H1 (cell line): ENCODE measurements around the gene PTER. TPM values are rescaled to one million over a fixed set of nuclear protein-coding genes. Genes with fewer than 3 reads are reported as not detected.

Source experiments
- CTCF ChIA-PET: fragments of 300-600 bp; sonication (Branson Sonifier 250); formaldehyde crosslinking; loops from one replicate; lab custom pipeline; 2021; ENCODE audit not compliant: partially characterized antibody; lab: Charles Lee
- POLR2A ChIA-PET: fragments of 300-600 bp; sonication (Branson Sonifier 250); formaldehyde crosslinking; loops from one replicate; lab custom pipeline; 2021; ENCODE audit warnings: inconsistent platforms; ENCODE audit not compliant: partially characterized antibody; lab: Charles Lee
- DNase-seq, 2 experiments: peaks; one replicate each; pipeline versions ENCODE4 v3.0.0 to v3.0.0-alpha.2; 2010 to 2022; ENCODE audit warnings: low spot score in 2 of 2, low read depth in 1 of 2, mixed read lengths in 1 of 2
- FAIRE-seq: peaks from 2 replicates; lab custom pipeline; 2011; peaks lifted over from hg19 to GRCh38; lab: Jason Lieb, UNC
- H2AFZ ChIP-seq: 2 replicates; pipeline ENCODE4 v1.8.1; 2012; ENCODE audit warnings: low read length, inconsistent platforms
- H2AK5ac ChIP-seq: 2 replicates; pipeline ENCODE4 v1.6.1; 2013; ENCODE audit warnings: low read depth, low read length
- H2BK120ac ChIP-seq: replicated peaks from 2 replicates; pipeline ENCODE3; 2013; ENCODE audit warnings: low read depth, low read length, inconsistent platforms
- H2BK12ac ChIP-seq: 2 replicates; pipeline ENCODE4 v1.6.1; 2013; ENCODE audit warnings: low read depth, low read length
- H2BK15ac ChIP-seq: 2 replicates; pipeline ENCODE4 v1.6.1; 2013; ENCODE audit warnings: low read length
- H2BK20ac ChIP-seq: 2 replicates; pipeline ENCODE4 v1.6.1; 2013; ENCODE audit warnings: low read length
- H2BK5ac ChIP-seq: 2 replicates; pipeline ENCODE4 v1.6.1; 2013; ENCODE audit warnings: low read depth, low read length
- H3K14ac ChIP-seq: 2 replicates; pipeline ENCODE4 v1.6.1; 2013; ENCODE audit warnings: inconsistent platforms; ENCODE audit not compliant: insufficient read length
- H3K18ac ChIP-seq: 2 replicates; pipeline ENCODE4 v1.6.1; 2013; ENCODE audit warnings: low read length; ENCODE audit errors: extremely low read depth
- H3K23ac ChIP-seq: 2 replicates; pipeline ENCODE4 v1.6.1; 2013; ENCODE audit warnings: inconsistent platforms; ENCODE audit not compliant: insufficient read length
- H3K23me2 ChIP-seq: 2 replicates; pipeline ENCODE4 v1.6.1; 2013; ENCODE audit warnings: low read depth, low read length
- H3K27ac ChIP-seq: 2 replicates; pipeline ENCODE4 v1.6.1; 2011; ENCODE audit warnings: low read depth, low read length, inconsistent platforms
- H3K27me3 ChIP-seq, 4 experiments: replicated peaks in 1 of 4; 1 replicate in 1 of 4; 2 replicates in 3 of 4; pipeline versions ENCODE4 v1.6.1 to v1.8.1; 2011 to 2013; ENCODE audit warnings: low read length in 3 of 4, mild to moderate bottlenecking in 3 of 4, inconsistent platforms in 2 of 4, mixed read lengths in 2 of 4, moderate library complexity in 1 of 4; ENCODE audit not compliant: control insufficient read depth in 3 of 4, insufficient read depth in 3 of 4; ENCODE audit errors: extremely low read depth in 1 of 4
- H3K36me3 ChIP-seq, 4 experiments: 2 replicates each; pipeline versions ENCODE4 v1.6.1 to v1.8.1; 2011 to 2013; ENCODE audit warnings: mild to moderate bottlenecking in 4 of 4, low read length in 3 of 4, moderate library complexity in 2 of 4, control low read depth in 1 of 4, inconsistent platforms in 1 of 4; ENCODE audit not compliant: insufficient read depth in 4 of 4, control insufficient read depth in 2 of 4
- H3K4ac ChIP-seq: replicated peaks from 2 replicates; pipeline ENCODE3; 2013; ENCODE audit warnings: low read length, low read depth, mixed read lengths, inconsistent platforms; ENCODE audit not compliant: insufficient read length
- H3K4me1 ChIP-seq, 4 experiments: replicated peaks in 1 of 4; 1 replicate in 1 of 4; 2 replicates in 3 of 4; pipeline versions ENCODE4 v1.6.1 to v1.8.1; 2011 to 2013; ENCODE audit warnings: low read length in 3 of 4, inconsistent platforms in 2 of 4, mixed read lengths in 1 of 4; ENCODE audit not compliant: insufficient read depth in 4 of 4, control insufficient read depth in 3 of 4
- H3K4me2 ChIP-seq, 2 experiments: 2 replicates each; pipeline versions ENCODE4 v1.6.1 to v1.8.1; 2011 to 2013; ENCODE audit warnings: low read depth in 2 of 2, low read length in 2 of 2, control low read depth in 1 of 2, inconsistent platforms in 1 of 2, mild to moderate bottlenecking in 1 of 2; ENCODE audit not compliant: insufficient read depth in 1 of 2
- H3K4me3 ChIP-seq, 4 experiments: fragments of 200-600, 300-600 bp in 1 of 4; sonication (generic), shearing (Covaris generic), sonication (Bioruptor Twin) in 1 of 4; 2 replicates each; pipeline versions ENCODE4 v1.5.1 to v1.8.1; 2011 to 2016; ENCODE audit warnings: low read length in 4 of 4, low read depth in 3 of 4, control low read depth in 2 of 4, inconsistent platforms in 2 of 4, mild to moderate bottlenecking in 2 of 4, mixed read lengths in 1 of 4, moderate library complexity in 1 of 4; ENCODE audit not compliant: insufficient read depth in 2 of 4; ENCODE audit errors: extremely low read depth in 1 of 4
- H3K56ac ChIP-seq: replicated peaks from 2 replicates; pipeline ENCODE3; 2013; ENCODE audit warnings: low read depth, mild to moderate bottlenecking, mixed read lengths, low read length, inconsistent platforms; ENCODE audit not compliant: insufficient read length
- H3K79me1 ChIP-seq: 2 replicates; pipeline ENCODE4 v1.6.1; 2013; ENCODE audit warnings: low read depth, low read length, control low read depth
- H3K79me2 ChIP-seq, 2 experiments: 2 replicates each; pipeline versions ENCODE4 v1.6.1 to v1.8.1; 2012 to 2013; ENCODE audit warnings: low read length in 2 of 2, mild to moderate bottlenecking in 2 of 2, inconsistent platforms in 1 of 2; ENCODE audit not compliant: insufficient read depth in 2 of 2, control insufficient read depth in 1 of 2
- H3K9ac ChIP-seq, 4 experiments: replicated peaks in 1 of 4; 1 replicate in 1 of 4; 2 replicates in 3 of 4; pipeline versions ENCODE4 v1.6.1 to v1.8.1; 2011 to 2013; ENCODE audit warnings: low read depth in 3 of 4, low read length in 3 of 4, control low read depth in 2 of 4, mild to moderate bottlenecking in 2 of 4, moderate library complexity in 2 of 4, inconsistent platforms in 1 of 4; ENCODE audit errors: extremely low read depth in 1 of 4
- H3K9me3 ChIP-seq, 2 experiments: 2 replicates each; pipeline versions ENCODE4 v1.6.1 to v1.8.1; 2012 to 2013; ENCODE audit warnings: mild to moderate bottlenecking in 2 of 2, moderate library complexity in 2 of 2, control low read depth in 1 of 2, inconsistent platforms in 1 of 2, low read depth in 1 of 2, low read length in 1 of 2, mixed read lengths in 1 of 2; ENCODE audit not compliant: insufficient read depth in 2 of 2
- H4K20me1 ChIP-seq, 2 experiments: replicated peaks in 1 of 2; 2 replicates each; pipeline versions ENCODE3 to v1.8.1; 2011 to 2013; ENCODE audit warnings: inconsistent platforms in 2 of 2, low read length in 2 of 2, mild to moderate bottlenecking in 1 of 2; ENCODE audit not compliant: insufficient read depth in 2 of 2, control insufficient read depth in 1 of 2
- H4K5ac ChIP-seq: 2 replicates; pipeline ENCODE4 v1.6.1; 2013; ENCODE audit warnings: low read length, low read depth, mixed read lengths, inconsistent platforms; ENCODE audit not compliant: insufficient read length
- H4K8ac ChIP-seq: 2 replicates; pipeline ENCODE4 v1.8.0; 2013; ENCODE audit warnings: mild to moderate bottlenecking, moderate library complexity, low read length, inconsistent platforms; ENCODE audit not compliant: insufficient read depth; ENCODE audit errors: extremely low read depth
- H4K91ac ChIP-seq: replicated peaks from 2 replicates; pipeline ENCODE3; 2013; ENCODE audit warnings: low read length, mixed read lengths, inconsistent platforms; ENCODE audit not compliant: insufficient read length
- ATF3 ChIP-seq: IDR thresholded peaks from 2 replicates; pipeline ENCODE4 v1.6.1; 2011; ENCODE audit warnings: low read depth, mild to moderate bottlenecking, low read length; ENCODE audit not compliant: insufficient read depth
- CBX5 ChIP-seq: fragments of 300-800, 300-1000 bp; sonication (generic); IDR thresholded peaks from 2 replicates; pipeline ENCODE4 v1.7.1; 2016; ENCODE audit warnings: antibody characterized with exemption, low read length, low read depth
- CBX8 ChIP-seq: fragments of 300-800, 300-1000 bp; sonication (generic); IDR thresholded peaks from 2 replicates; pipeline ENCODE4 v1.7.1; 2016; ENCODE audit warnings: low read depth, low read length, borderline replicate concordance
- EP300 ChIP-seq, 2 experiments: IDR thresholded peaks; 1 replicate in 1 of 2; 2 replicates in 1 of 2; pipeline ENCODE4 v1.6.1; 2011 to 2012; ENCODE audit warnings: low read depth in 2 of 2, low read length in 2 of 2, mild to moderate bottlenecking in 2 of 2, borderline replicate concordance in 1 of 2, inconsistent platforms in 1 of 2, moderate library complexity in 1 of 2
- EZH2 ChIP-seq: fragments of 200-600 bp; sonication (generic); IDR thresholded peaks from 2 replicates; pipeline ENCODE4 v1.7.1; 2012; ENCODE audit warnings: low read depth, mild to moderate bottlenecking, moderate library complexity, low read length, inconsistent platforms; ENCODE audit not compliant: severe bottlenecking
- GABPA ChIP-seq: IDR thresholded peaks from 2 replicates; pipeline ENCODE4 v1.6.1; 2011; ENCODE audit warnings: mild to moderate bottlenecking, low read length, moderate library complexity, borderline replicate concordance; ENCODE audit not compliant: insufficient read depth
- KDM1A ChIP-seq: fragments of 200-600, 300-600 bp; sonication (generic); IDR thresholded peaks from 2 replicates; pipeline ENCODE4 v1.7.1; 2016; ENCODE audit warnings: mild to moderate bottlenecking, low read length, borderline replicate concordance
- RXRA ChIP-seq: IDR thresholded peaks from 2 replicates; pipeline ENCODE4 v1.6.1; 2011; ENCODE audit warnings: low read depth, mild to moderate bottlenecking, low read length, moderate library complexity; ENCODE audit not compliant: insufficient read depth
- SIRT6 ChIP-seq: IDR thresholded peaks from one replicate; pipeline ENCODE4 v1.7.1; 2012; ENCODE audit warnings: low read length, inconsistent platforms
- WGBS, 2 experiments: shearing (Covaris generic) in 1 of 2; methylation state at CpG; one replicate each; pipeline versions ENCODE4 v1.1.6 to v1.1.7; 2013 to 2015; ENCODE audit warnings: low lambda C conversion rate in 2 of 2, mixed read lengths in 2 of 2, inconsistent platforms in 1 of 2, low coverage in 1 of 2, missing lambda C conversion rate in 1 of 2; ENCODE audit not compliant: insufficient replicate concordance in 2 of 2, insufficient coverage in 1 of 2, insufficient read length in 1 of 2; ENCODE audit errors: extremely low coverage in 1 of 2, missing lambda C conversion rate in 1 of 2; 5-methylcytosine and 5-hydroxymethylcytosine counted together
- polyA plus RNA-seq, 7 experiments: library from polyadenylated mRNA; depleted of rRNA in 3 of 7; stranded (reverse) in 5 of 7; unstranded in 2 of 7; fragments of >200 nt in 5 of 7; fragments of 200-250 nt in 2 of 7; gene quantifications; 1 replicate in 5 of 7; 2 replicates in 1 of 7; 4 replicates in 1 of 7; pipeline versions ENCODE4 v1.2.1 to v1.2.3, GENCODE V29; 2011 to 2013; ENCODE audit warnings: missing spikeins in 2 of 7, mixed read lengths in 2 of 7
- total RNA-seq: library from RNA; stranded (reverse); fragmentation: NEBNext Ultra II Directional; extraction: Animal tissue kit (Norgen Biotek cat#: 25700); gene quantifications from 2 replicates; pipeline ENCODE4 v1.2.1, GENCODE V29; 2021
- TF ChIP-seq, protein P1 (sequence below), 3 experiments: IDR thresholded peaks; 1 replicate in 2 of 3; 2 replicates in 1 of 3; pipeline versions ENCODE4 v1.5.1 to v1.6.1; 2011; ENCODE audit warnings: low read length in 3 of 3, mild to moderate bottlenecking in 3 of 3, inconsistent platforms in 2 of 3, low read depth in 1 of 3, moderate library complexity in 1 of 3; ENCODE audit not compliant: insufficient read depth in 1 of 3; ENCODE audit errors: control extremely low read depth in 1 of 3

PTER gene
- total and polyA plus RNA-seq, 2 of the 8 experiments (the other 6 are each of a cell fraction or from before 2014, with no cell fraction given): 4.4 to 7.8 TPM

DNA sequence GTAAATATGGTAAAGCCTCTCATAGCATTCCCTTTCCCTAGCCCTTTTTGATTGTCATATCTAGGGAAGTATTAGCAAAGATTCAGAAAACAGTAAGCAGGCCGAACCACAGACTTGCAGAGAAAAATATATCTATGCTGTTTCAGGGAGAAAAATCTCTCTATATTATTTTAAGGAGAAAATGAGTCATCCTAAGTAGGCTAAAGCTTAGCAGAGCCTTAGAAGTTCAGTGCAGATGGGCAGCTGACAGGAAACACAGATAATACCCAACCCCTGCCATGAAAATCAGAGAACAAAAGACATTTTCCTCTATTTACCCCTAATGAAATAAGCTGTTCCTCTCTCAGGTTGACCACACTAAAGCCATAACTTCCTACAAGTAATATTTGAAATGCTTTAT lies 68.4 kb downstream of the PTER start:
- no peak for FAIRE-seq
- H3K4ac ChIP-seq: no peak overlapping the region
- H3K79me2 ChIP-seq: no peaks in the 10 kb centered on the region
- no peak overlapping the region for H2AFZ ChIP-seq
- H2AK5ac ChIP-seq: no peak overlapping the region
- H4K8ac ChIP-seq: no peak overlapping the region
- no peak overlapping the region for H2BK12ac ChIP-seq
- no peak overlapping the region for H2BK120ac ChIP-seq
- H3K4me1 ChIP-seq: no peaks in the 10 kb centered on the region
- H3K27me3 ChIP-seq: no peaks in the 10 kb centered on the region
- H3K9ac ChIP-seq: no peak overlapping the region
- no peak overlapping the region for H3K14ac ChIP-seq
- H3K36me3 ChIP-seq: no peaks in the 10 kb centered on the region
- no peaks in the 10 kb centered on the region for H3K9me3 ChIP-seq
- H3K56ac ChIP-seq: no peak overlapping the region
- H4K91ac ChIP-seq: no peak overlapping the region
- H3K79me1 ChIP-seq: no peaks in the 10 kb centered on the region
- no peak overlapping the region for H3K4me3 ChIP-seq
- 93% methylated on average over 1 of the region's 1 CpG; no CpG with 5 or more reads in 1 of the 2 experiments for WGBS, 2 experiments
- ChIA-PET CTCF (interaction anchor here (1.0 kb wide), 1 partner anchor 9 kb away, joined by 4 read pairs; no protein-coding TSS in a partner anchor), POLR2A (interaction anchor here (0.7 kb wide), 1 partner anchor 765 kb away, joined by 3 read pairs; no protein-coding TSS in a partner anchor)
- no peak overlapping the region for H4K5ac ChIP-seq
- no peak overlapping the region for H2BK5ac ChIP-seq
- H4K20me1 ChIP-seq: no peaks in the 10 kb centered on the region
- no peaks in the 10 kb centered on the region for H3K23me2 ChIP-seq
- no peak overlapping the region for H3K18ac ChIP-seq
- DNase-seq: no peak
- H2BK20ac ChIP-seq: no peak overlapping the region
- no peak overlapping the region for H3K23ac ChIP-seq
- H2BK15ac ChIP-seq: no peak overlapping the region
- no peak overlapping the region for H3K27ac ChIP-seq
- no peak overlapping the region for H3K4me2 ChIP-seq
- TF ChIP-seq RXRA (no peak), ATF3 (no peak), SIRT6 (no peak), CBX5 (no peak), EP300 (IDR thresholded peaks at IDR 0.05; ENCODE audit: borderline replicate concordance in 1 of 2, low read depth in 2 of 2, low read length in 2 of 2) (no peak), CBX8 (no peak), KDM1A (no peak), GABPA (no peak), EZH2 (no peak)
- TF ChIP-seq, protein P1, sequence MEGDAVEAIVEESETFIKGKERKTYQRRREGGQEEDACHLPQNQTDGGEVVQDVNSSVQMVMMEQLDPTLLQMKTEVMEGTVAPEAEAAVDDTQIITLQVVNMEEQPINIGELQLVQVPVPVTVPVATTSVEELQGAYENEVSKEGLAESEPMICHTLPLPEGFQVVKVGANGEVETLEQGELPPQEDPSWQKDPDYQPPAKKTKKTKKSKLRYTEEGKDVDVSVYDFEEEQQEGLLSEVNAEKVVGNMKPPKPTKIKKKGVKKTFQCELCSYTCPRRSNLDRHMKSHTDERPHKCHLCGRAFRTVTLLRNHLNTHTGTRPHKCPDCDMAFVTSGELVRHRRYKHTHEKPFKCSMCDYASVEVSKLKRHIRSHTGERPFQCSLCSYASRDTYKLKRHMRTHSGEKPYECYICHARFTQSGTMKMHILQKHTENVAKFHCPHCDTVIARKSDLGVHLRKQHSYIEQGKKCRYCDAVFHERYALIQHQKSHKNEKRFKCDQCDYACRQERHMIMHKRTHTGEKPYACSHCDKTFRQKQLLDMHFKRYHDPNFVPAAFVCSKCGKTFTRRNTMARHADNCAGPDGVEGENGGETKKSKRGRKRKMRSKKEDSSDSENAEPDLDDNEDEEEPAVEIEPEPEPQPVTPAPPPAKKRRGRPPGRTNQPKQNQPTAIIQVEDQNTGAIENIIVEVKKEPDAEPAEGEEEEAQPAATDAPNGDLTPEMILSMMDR (IDR thresholded peaks at IDR 0.05; ENCODE audit: control extremely low read depth in 1 of 3, insufficient read depth in 1 of 3, low read depth in 1 of 3, low read length in 3 of 3): no peak
